ENCODE measurements around the gene MECP2. TPM values are rescaled to one million over a fixed set of nuclear protein-coding genes. Genes with fewer than 3 reads are reported as not detected.
A peak's percentile ranks its signal among the peaks of the same experiment; 100 is the strongest.

The MECP2 gene
- total and polyA plus RNA-seq, 8 donors = 10.7 to 47.9 (median 18.4) TPM

DNA sequence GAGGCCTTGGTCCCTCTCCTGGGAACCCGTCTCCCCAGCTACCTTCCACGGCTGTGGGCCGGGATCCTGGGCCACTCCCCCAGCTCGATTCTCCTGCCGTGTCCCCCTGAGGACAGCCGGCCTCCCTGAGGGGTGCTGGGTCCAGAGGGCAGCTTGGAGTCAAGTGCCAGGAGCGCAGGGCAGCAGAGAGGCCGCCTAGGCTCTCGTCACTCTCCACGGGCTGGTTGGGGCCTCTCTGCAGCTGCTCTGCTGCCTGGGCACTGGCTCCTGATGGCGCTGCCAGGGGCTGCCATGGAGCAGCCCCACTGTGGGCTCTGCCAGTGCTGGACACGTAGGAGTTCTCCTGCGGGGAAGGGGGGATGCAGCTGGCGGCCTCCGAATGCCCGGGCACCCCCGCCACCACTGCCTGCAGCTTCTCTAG lies 84.5 kb downstream of the MECP2 start:
- TF ChIP-seq EP300 (IDR thresholded peaks at IDR 0.05) (no peak), POLR2A (IDR thresholded peaks at IDR 0.05) (no peak), POLR2AphosphoS5 (IDR thresholded peaks at IDR 0.05) (no peak)
- TF ChIP-seq, protein P1, sequence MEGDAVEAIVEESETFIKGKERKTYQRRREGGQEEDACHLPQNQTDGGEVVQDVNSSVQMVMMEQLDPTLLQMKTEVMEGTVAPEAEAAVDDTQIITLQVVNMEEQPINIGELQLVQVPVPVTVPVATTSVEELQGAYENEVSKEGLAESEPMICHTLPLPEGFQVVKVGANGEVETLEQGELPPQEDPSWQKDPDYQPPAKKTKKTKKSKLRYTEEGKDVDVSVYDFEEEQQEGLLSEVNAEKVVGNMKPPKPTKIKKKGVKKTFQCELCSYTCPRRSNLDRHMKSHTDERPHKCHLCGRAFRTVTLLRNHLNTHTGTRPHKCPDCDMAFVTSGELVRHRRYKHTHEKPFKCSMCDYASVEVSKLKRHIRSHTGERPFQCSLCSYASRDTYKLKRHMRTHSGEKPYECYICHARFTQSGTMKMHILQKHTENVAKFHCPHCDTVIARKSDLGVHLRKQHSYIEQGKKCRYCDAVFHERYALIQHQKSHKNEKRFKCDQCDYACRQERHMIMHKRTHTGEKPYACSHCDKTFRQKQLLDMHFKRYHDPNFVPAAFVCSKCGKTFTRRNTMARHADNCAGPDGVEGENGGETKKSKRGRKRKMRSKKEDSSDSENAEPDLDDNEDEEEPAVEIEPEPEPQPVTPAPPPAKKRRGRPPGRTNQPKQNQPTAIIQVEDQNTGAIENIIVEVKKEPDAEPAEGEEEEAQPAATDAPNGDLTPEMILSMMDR (IDR thresholded peaks at IDR 0.05) = no peak
- peak overlapping the region in 1 of 5 donors; percentile 8 for H3K27ac ChIP-seq
- peaks cover 0 to 66% (median 39%) of the 10 kb centered on the region in 4 donors for H3K36me3 ChIP-seq
- H3K9me3 ChIP-seq = no peaks in the 10 kb centered on the region
- H3K27me3 ChIP-seq = peaks cover 0 to 5% (median 0%) of the 10 kb centered on the region in 3 donors
- peaks cover 0 to 19% (median 11%) of the 10 kb centered on the region in 4 donors for H3K4me1 ChIP-seq
- intact Hi-C loops (cut with DNase I; ENCODE audit: low total_unique reads) = no loop called here
- peak in 1 of 2 donors; percentile 22 for DNase-seq
- no peak overlapping the region for H3K4me3 ChIP-seq
- 47 to 100% (median 64%) methylated on average over 1 to 17 of the region's 17 CpGs for WGBS, 5 donors

DNA sequence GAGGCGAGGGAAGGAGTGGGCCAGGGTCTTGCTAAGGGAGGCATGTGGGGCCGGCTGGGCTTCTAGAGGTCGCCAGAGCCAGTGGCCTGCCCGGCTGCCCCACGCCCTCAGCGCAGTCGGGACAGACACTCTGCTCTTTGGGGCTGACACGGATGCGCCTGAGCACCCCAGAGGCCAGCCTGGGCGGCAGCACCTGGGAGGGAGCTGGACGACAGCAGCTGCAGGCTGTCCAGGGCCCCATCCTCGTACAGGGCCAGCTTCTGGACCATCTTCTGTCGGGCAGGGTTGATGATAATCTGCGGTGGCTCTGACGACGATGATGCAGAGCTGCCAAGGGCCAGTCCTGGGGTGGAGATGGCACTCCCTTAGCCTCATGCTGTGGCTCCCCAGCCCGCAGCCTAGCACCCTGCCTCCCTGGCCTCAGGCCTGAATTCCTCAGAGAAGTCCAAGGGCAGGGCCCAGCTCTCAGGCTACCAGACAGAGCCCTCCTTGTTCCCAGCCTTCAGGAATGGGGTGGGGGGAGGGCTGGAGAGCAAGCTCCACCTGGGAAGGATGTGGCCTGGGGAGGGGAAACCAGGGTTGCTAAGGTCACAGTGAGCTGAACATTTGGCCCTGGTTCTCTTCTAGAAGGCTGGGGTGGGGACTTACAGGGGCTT lies 85.1 kb downstream of the MECP2 start:
- peak in 1 of 2 donors; percentile 67 for DNase-seq
- peaks cover 0 to 15% (median 10%) of the 10 kb centered on the region in 4 donors for H3K4me1 ChIP-seq
- TF ChIP-seq POLR2AphosphoS5 (IDR thresholded peaks at IDR 0.05) (no peak), EP300 (IDR thresholded peaks at IDR 0.05) (no peak), POLR2A (IDR thresholded peaks at IDR 0.05) (no peak)
- TF ChIP-seq, protein P1 (IDR thresholded peaks at IDR 0.05) = no peak
- H3K9me3 ChIP-seq = no peaks in the 10 kb centered on the region
- H3K4me3 ChIP-seq = no peak overlapping the region
- WGBS, 5 donors = 65 to 76% (median 70%) methylated on average over 11 to 17 of the region's 17 CpGs; no CpG with 5 or more reads in 1 of the 5 donors
- peaks cover 0 to 5% (median 0%) of the 10 kb centered on the region in 3 donors for H3K27me3 ChIP-seq
- intact Hi-C loops (cut with DNase I; ENCODE audit: low total_unique reads) = no loop called here
- H3K27ac ChIP-seq = peak overlapping the region in 1 of 5 donors; percentile 8
- H3K36me3 ChIP-seq = peaks cover 0 to 65% (median 37%) of the 10 kb centered on the region in 4 donors

DNA sequence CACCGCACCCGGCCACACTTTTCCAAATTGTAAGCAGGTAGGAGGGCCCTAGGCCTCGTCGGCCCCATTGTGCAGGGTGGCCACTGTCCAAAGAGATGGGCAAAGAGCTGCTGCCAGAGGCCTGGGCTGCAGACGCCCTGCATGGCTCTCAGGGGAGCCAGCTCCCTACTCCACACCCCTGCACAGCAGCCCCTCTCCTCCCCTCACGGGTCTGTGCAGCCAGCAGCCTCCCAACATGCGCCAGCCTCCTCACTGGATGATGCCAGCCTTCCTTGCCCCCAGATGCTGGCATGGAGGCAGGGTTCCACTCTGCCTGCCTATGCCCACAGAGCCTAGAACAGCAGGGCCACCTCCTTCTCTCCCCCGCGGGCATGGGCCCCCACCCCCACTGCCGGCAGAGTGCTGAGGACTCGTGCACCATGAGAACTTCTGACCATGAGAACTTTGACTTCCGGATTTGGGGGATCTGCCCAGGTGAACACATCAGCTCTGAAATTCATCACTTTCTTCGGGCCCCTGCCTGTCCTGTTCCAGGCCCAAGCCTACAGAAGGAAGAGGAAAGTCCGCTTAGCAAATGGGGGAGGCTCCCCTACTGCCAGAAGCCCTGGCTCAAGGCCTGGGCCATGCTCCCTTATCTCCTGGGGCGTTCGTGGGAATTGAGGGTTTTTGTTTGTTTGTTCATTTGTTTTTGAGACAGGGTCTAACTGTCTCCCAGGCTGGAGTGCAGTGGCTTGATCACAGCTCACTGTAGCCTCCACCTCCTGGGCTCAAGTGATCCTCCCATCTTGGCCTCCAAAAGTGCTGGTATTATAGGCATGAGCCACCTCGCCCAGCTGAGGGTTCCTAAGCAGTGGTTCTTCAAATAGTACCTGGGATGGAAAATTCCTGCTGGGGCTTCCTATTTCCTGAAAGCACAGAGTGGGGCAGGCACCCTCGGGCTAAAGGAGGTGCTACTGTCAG lies 85.9 kb downstream of the MECP2 start:
- Histone ChIP-seq H3K27ac (no peak overlapping the region), H3K4me3 (no peak overlapping the region), H3K27me3 (peaks cover 0 to 5% (median 0%) of the 10 kb centered on the region in 3 donors), H3K9me3 (no peaks in the 10 kb centered on the region), H3K4me1 (peaks cover 0 to 15% (median 10%) of the 10 kb centered on the region in 4 donors), H3K36me3 (peaks cover 0 to 56% (median 29%) of the 10 kb centered on the region in 4 donors)
- intact Hi-C loops (cut with DNase I; ENCODE audit: low total_unique reads) = no loop called here
- DNase-seq = no peak
- WGBS, 5 donors = 79 to 92% (median 83%) methylated on average over 2 to 18 of the region's 18 CpGs
- TF ChIP-seq EP300 (IDR thresholded peaks at IDR 0.05) (no peak), POLR2AphosphoS5 (IDR thresholded peaks at IDR 0.05) (no peak), POLR2A (IDR thresholded peaks at IDR 0.05) (no peak)
- TF ChIP-seq, protein P1 (IDR thresholded peaks at IDR 0.05) = no peak
